HS-27A (cell line): Measurements from ENCODE around the gene PRKCH.
A peak's percentile ranks its signal among the peaks of the same experiment; 100 is the strongest.

ENCODE experiments used
- DNase-seq: peaks from one replicate; pipeline ENCODE4 v3.0.0-alpha.2; 2012; ENCODE audit warnings: low read depth, missing footprints

PRKCH gene

GRCh38 chr14:61492474-61492873 lies 171.1 kb downstream of the PRKCH start:
- no peak for DNase-seq

- DNase-seq = peak; percentile 90
Measured at GRCh38 chr14:61493239-61493638, 171.9 kb downstream of the PRKCH start.

GRCh38 chr14:61494018-61494417 lies 172.6 kb downstream of the PRKCH start:
- DNase-seq = no peak

GRCh38 chr14:61495809-61496208 lies 174.4 kb downstream of the PRKCH start:
- no peak for DNase-seq

GRCh38 chr14:61498303-61498702 lies 176.9 kb downstream of the PRKCH start:
- DNase-seq = no peak

GRCh38 chr14:61498811-61499210 lies 177.4 kb downstream of the PRKCH start:
- no peak for DNase-seq

- no peak for DNase-seq
Measured at GRCh38 chr14:61499991-61500390, 178.6 kb downstream of the PRKCH start.

GRCh38 chr14:61501714-61502458 lies 180.5 kb downstream of the PRKCH start:
- no peak for DNase-seq

- DNase-seq = no peak
Measured at GRCh38 chr14:61502459-61503093, 181.2 kb downstream of the PRKCH start.

GRCh38 chr14:61503167-61503801 lies 181.9 kb downstream of the PRKCH start:
- DNase-seq = no peak

- no peak for DNase-seq
Measured at GRCh38 chr14:61504901-61505300, 183.5 kb downstream of the PRKCH start.

- DNase-seq = no peak
Measured at GRCh38 chr14:61505815-61506809, 184.7 kb downstream of the PRKCH start.

GRCh38 chr14:61508526-61508925 lies 187.1 kb downstream of the PRKCH start:
- no peak for DNase-seq

GRCh38 chr14:61510736-61511557 lies 189.6 kb downstream of the PRKCH start:
- DNase-seq = no peak

- DNase-seq = no peak
Measured at GRCh38 chr14:61511558-61511948, 190.2 kb downstream of the PRKCH start.

GRCh38 chr14:61512026-61512834 lies 190.9 kb downstream of the PRKCH start:
- DNase-seq = no peak

GRCh38 chr14:61513986-61514830 lies 192.8 kb downstream of the PRKCH start:
- no peak for DNase-seq

GRCh38 chr14:61514927-61515326 lies 193.5 kb downstream of the PRKCH start:
- DNase-seq = no peak

- DNase-seq = no peak
Measured at GRCh38 chr14:61515436-61516117, 194.2 kb downstream of the PRKCH start.
